ENCODE measurements around the gene NKX2-3. TPM values are rescaled to one million over a fixed set of nuclear protein-coding genes. Genes with fewer than 3 reads are reported as not detected.

NKX2-3 gene
- total and polyA plus RNA-seq, 2 donors from 2014 or later = not detected

- no peak overlapping the region for H3K4me3 ChIP-seq (ENCODE audit: low read length in 3 of 3)
- intact Hi-C loops (cut with DNase I) = no loop called here
- H3K36me3 ChIP-seq (ENCODE audit: control insufficient read depth in 2 of 3, insufficient read depth in 3 of 3, low read length in 3 of 3) = no peaks in the 10 kb centered on the region
- no peaks in the 10 kb centered on the region for H3K4me1 ChIP-seq (ENCODE audit: control insufficient read depth in 2 of 3, insufficient read depth in 2 of 3, low read depth in 1 of 3, low read length in 3 of 3)
- no peaks in the 10 kb centered on the region for H3K9me3 ChIP-seq (ENCODE audit: control insufficient read depth in 2 of 3, insufficient read depth in 1 of 3, low read length in 3 of 3)
- H3K9ac ChIP-seq (ENCODE audit: low read length in 3 of 3) = no peak overlapping the region
- H3K27me3 ChIP-seq (ENCODE audit: control insufficient read depth, insufficient read depth, low read length) = no peaks in the 10 kb centered on the region
- no peak for DNase-seq
- no peak for TF ChIP-seq CTCF (IDR thresholded peaks at IDR 0.05; ENCODE audit: borderline replicate concordance, extremely low read depth, insufficient read depth)
- H3K27ac ChIP-seq (ENCODE audit: low read depth in 2 of 2, low read length in 2 of 2) = no peak overlapping the region
- no peak for FAIRE-seq
These were observed 50.9 kb downstream of the NKX2-3 start for GRCh38 chr10:99583687-99584086.

Other genes with a start within 250 kb of the NKX2-3 start
- gene CNNM1, start 203.6 kb upstream of the NKX2-3 start, total RNA-seq = 0.85 TPM
- gene CNNM1, start 203.6 kb upstream of the NKX2-3 start, polyA plus RNA-seq (ENCODE audit: insufficient read depth, low read depth, low replicate concordance) = 0.49 TPM
- gene GOT1, start 102.3 kb upstream of the NKX2-3 start, total RNA-seq = 73.2 TPM
- 241 TPM for gene GOT1, start 102.3 kb upstream of the NKX2-3 start, polyA plus RNA-seq (ENCODE audit: insufficient read depth, low read depth, low replicate concordance)
- gene SLC25A28, start 87.5 kb downstream of the NKX2-3 start, total RNA-seq = 43.0 TPM
- gene SLC25A28, start 87.5 kb downstream of the NKX2-3 start, polyA plus RNA-seq (ENCODE audit: insufficient read depth, low read depth, low replicate concordance) = 57.1 TPM
- gene ENTPD7, start 126.6 kb downstream of the NKX2-3 start, total RNA-seq = 16.1 TPM
- 1.4 TPM for gene ENTPD7, start 126.6 kb downstream of the NKX2-3 start, polyA plus RNA-seq (ENCODE audit: insufficient read depth, low read depth, low replicate concordance)
- gene COX15, start 199.2 kb downstream of the NKX2-3 start, total RNA-seq = 40.4 TPM
- 30.9 TPM for gene COX15, start 199.2 kb downstream of the NKX2-3 start, polyA plus RNA-seq (ENCODE audit: insufficient read depth, low read depth, low replicate concordance)
- gene CUTC, start 199.3 kb downstream of the NKX2-3 start, total RNA-seq = 16.5 TPM
- gene CUTC, start 199.3 kb downstream of the NKX2-3 start, polyA plus RNA-seq (ENCODE audit: insufficient read depth, low read depth, low replicate concordance) = 19.1 TPM
- 2.3 TPM for gene ABCC2, start 249.7 kb downstream of the NKX2-3 start, total RNA-seq
- 15.4 TPM for gene ABCC2, start 249.7 kb downstream of the NKX2-3 start, polyA plus RNA-seq (ENCODE audit: insufficient read depth, low read depth, low replicate concordance)